IPS DF 4.7 (cell line): ENCODE data around the gene SCYGR4.
"Not testable (repeated sequence)": the region's sequence is repeated elsewhere in the genome, so short reads cannot be mapped to it uniquely, and the experiment has no call there.

ENCODE experiments used
- DNase-seq: peaks from one replicate; pipeline ENCODE4 v3.0.0-alpha.2; 2013; ENCODE audit warnings: low spot score; ENCODE audit errors: extremely low read depth

Gene SCYGR4

GRCh38 chr2:227665189-227665940 is 48.1 kb downstream of the SCYGR4 start:
- no peak for DNase-seq

- DNase-seq, result not testable (repeated sequence)
Observed at GRCh38 chr2:227666631-227667170, 49.4 kb downstream of the SCYGR4 start, which contains the start of gene SCYGR5. Gene SCYGR5 (plus strand): TSS chr2:227666804. CDS start chr2:227666804, 0 bp downstream.
